H1 (cell line): ENCODE measurements around the gene TAGLN3. TPM values are rescaled to one million over a fixed set of nuclear protein-coding genes. Genes with fewer than 3 reads are reported as not detected.

Experiments
- CTCF ChIA-PET: fragments of 300-600 bp; sonication (Branson Sonifier 250); formaldehyde crosslinking; loops from one replicate; lab custom pipeline; 2021; ENCODE audit not compliant: partially characterized antibody; lab: Charles Lee
- POLR2A ChIA-PET: fragments of 300-600 bp; sonication (Branson Sonifier 250); formaldehyde crosslinking; loops from one replicate; lab custom pipeline; 2021; ENCODE audit warnings: inconsistent platforms; ENCODE audit not compliant: partially characterized antibody; lab: Charles Lee
- DNase-seq, 2 experiments: peaks; one replicate each; pipeline versions ENCODE4 v3.0.0 to v3.0.0-alpha.2; 2010 to 2022; ENCODE audit warnings: low spot score in 2 of 2, low read depth in 1 of 2, mixed read lengths in 1 of 2
- FAIRE-seq: peaks from 2 replicates; lab custom pipeline; 2011; peaks lifted over from hg19 to GRCh38; lab: Jason Lieb, UNC
- H2AFZ ChIP-seq: 2 replicates; pipeline ENCODE4 v1.8.1; 2012; ENCODE audit warnings: low read length, inconsistent platforms
- H2AK5ac ChIP-seq: 2 replicates; pipeline ENCODE4 v1.6.1; 2013; ENCODE audit warnings: low read depth, low read length
- H2BK120ac ChIP-seq: replicated peaks from 2 replicates; pipeline ENCODE3; 2013; ENCODE audit warnings: low read depth, low read length, inconsistent platforms
- H2BK12ac ChIP-seq: 2 replicates; pipeline ENCODE4 v1.6.1; 2013; ENCODE audit warnings: low read depth, low read length
- H2BK15ac ChIP-seq: 2 replicates; pipeline ENCODE4 v1.6.1; 2013; ENCODE audit warnings: low read length
- H2BK20ac ChIP-seq: 2 replicates; pipeline ENCODE4 v1.6.1; 2013; ENCODE audit warnings: low read length
- H2BK5ac ChIP-seq: 2 replicates; pipeline ENCODE4 v1.6.1; 2013; ENCODE audit warnings: low read depth, low read length
- H3K14ac ChIP-seq: 2 replicates; pipeline ENCODE4 v1.6.1; 2013; ENCODE audit warnings: inconsistent platforms; ENCODE audit not compliant: insufficient read length
- H3K18ac ChIP-seq: 2 replicates; pipeline ENCODE4 v1.6.1; 2013; ENCODE audit warnings: low read length; ENCODE audit errors: extremely low read depth
- H3K23ac ChIP-seq: 2 replicates; pipeline ENCODE4 v1.6.1; 2013; ENCODE audit warnings: inconsistent platforms; ENCODE audit not compliant: insufficient read length
- H3K23me2 ChIP-seq: 2 replicates; pipeline ENCODE4 v1.6.1; 2013; ENCODE audit warnings: low read depth, low read length
- H3K27ac ChIP-seq: 2 replicates; pipeline ENCODE4 v1.6.1; 2011; ENCODE audit warnings: low read depth, low read length, inconsistent platforms
- H3K27me3 ChIP-seq, 4 experiments: replicated peaks in 1 of 4; 1 replicate in 1 of 4; 2 replicates in 3 of 4; pipeline versions ENCODE4 v1.6.1 to v1.8.1; 2011 to 2013; ENCODE audit warnings: low read length in 3 of 4, mild to moderate bottlenecking in 3 of 4, inconsistent platforms in 2 of 4, mixed read lengths in 2 of 4, moderate library complexity in 1 of 4; ENCODE audit not compliant: control insufficient read depth in 3 of 4, insufficient read depth in 3 of 4; ENCODE audit errors: extremely low read depth in 1 of 4
- H3K36me3 ChIP-seq, 4 experiments: 2 replicates each; pipeline versions ENCODE4 v1.6.1 to v1.8.1; 2011 to 2013; ENCODE audit warnings: mild to moderate bottlenecking in 4 of 4, low read length in 3 of 4, moderate library complexity in 2 of 4, control low read depth in 1 of 4, inconsistent platforms in 1 of 4; ENCODE audit not compliant: insufficient read depth in 4 of 4, control insufficient read depth in 2 of 4
- H3K4ac ChIP-seq: replicated peaks from 2 replicates; pipeline ENCODE3; 2013; ENCODE audit warnings: low read length, low read depth, mixed read lengths, inconsistent platforms; ENCODE audit not compliant: insufficient read length
- H3K4me1 ChIP-seq, 4 experiments: replicated peaks in 1 of 4; 1 replicate in 1 of 4; 2 replicates in 3 of 4; pipeline versions ENCODE4 v1.6.1 to v1.8.1; 2011 to 2013; ENCODE audit warnings: low read length in 3 of 4, inconsistent platforms in 2 of 4, mixed read lengths in 1 of 4; ENCODE audit not compliant: insufficient read depth in 4 of 4, control insufficient read depth in 3 of 4
- H3K4me2 ChIP-seq, 2 experiments: 2 replicates each; pipeline versions ENCODE4 v1.6.1 to v1.8.1; 2011 to 2013; ENCODE audit warnings: low read depth in 2 of 2, low read length in 2 of 2, control low read depth in 1 of 2, inconsistent platforms in 1 of 2, mild to moderate bottlenecking in 1 of 2; ENCODE audit not compliant: insufficient read depth in 1 of 2
- H3K4me3 ChIP-seq, 4 experiments: fragments of 200-600, 300-600 bp in 1 of 4; sonication (generic), shearing (Covaris generic), sonication (Bioruptor Twin) in 1 of 4; 2 replicates each; pipeline versions ENCODE4 v1.5.1 to v1.8.1; 2011 to 2016; ENCODE audit warnings: low read length in 4 of 4, low read depth in 3 of 4, control low read depth in 2 of 4, inconsistent platforms in 2 of 4, mild to moderate bottlenecking in 2 of 4, mixed read lengths in 1 of 4, moderate library complexity in 1 of 4; ENCODE audit not compliant: insufficient read depth in 2 of 4; ENCODE audit errors: extremely low read depth in 1 of 4
- H3K56ac ChIP-seq: replicated peaks from 2 replicates; pipeline ENCODE3; 2013; ENCODE audit warnings: low read depth, mild to moderate bottlenecking, mixed read lengths, low read length, inconsistent platforms; ENCODE audit not compliant: insufficient read length
- H3K79me1 ChIP-seq: 2 replicates; pipeline ENCODE4 v1.6.1; 2013; ENCODE audit warnings: low read depth, low read length, control low read depth
- H3K79me2 ChIP-seq, 2 experiments: 2 replicates each; pipeline versions ENCODE4 v1.6.1 to v1.8.1; 2012 to 2013; ENCODE audit warnings: low read length in 2 of 2, mild to moderate bottlenecking in 2 of 2, inconsistent platforms in 1 of 2; ENCODE audit not compliant: insufficient read depth in 2 of 2, control insufficient read depth in 1 of 2
- H3K9ac ChIP-seq, 4 experiments: replicated peaks in 1 of 4; 1 replicate in 1 of 4; 2 replicates in 3 of 4; pipeline versions ENCODE4 v1.6.1 to v1.8.1; 2011 to 2013; ENCODE audit warnings: low read depth in 3 of 4, low read length in 3 of 4, control low read depth in 2 of 4, mild to moderate bottlenecking in 2 of 4, moderate library complexity in 2 of 4, inconsistent platforms in 1 of 4; ENCODE audit errors: extremely low read depth in 1 of 4
- H3K9me3 ChIP-seq, 2 experiments: 2 replicates each; pipeline versions ENCODE4 v1.6.1 to v1.8.1; 2012 to 2013; ENCODE audit warnings: mild to moderate bottlenecking in 2 of 2, moderate library complexity in 2 of 2, control low read depth in 1 of 2, inconsistent platforms in 1 of 2, low read depth in 1 of 2, low read length in 1 of 2, mixed read lengths in 1 of 2; ENCODE audit not compliant: insufficient read depth in 2 of 2
- H4K20me1 ChIP-seq, 2 experiments: replicated peaks in 1 of 2; 2 replicates each; pipeline versions ENCODE3 to v1.8.1; 2011 to 2013; ENCODE audit warnings: inconsistent platforms in 2 of 2, low read length in 2 of 2, mild to moderate bottlenecking in 1 of 2; ENCODE audit not compliant: insufficient read depth in 2 of 2, control insufficient read depth in 1 of 2
- H4K5ac ChIP-seq: 2 replicates; pipeline ENCODE4 v1.6.1; 2013; ENCODE audit warnings: low read length, low read depth, mixed read lengths, inconsistent platforms; ENCODE audit not compliant: insufficient read length
- H4K8ac ChIP-seq: 2 replicates; pipeline ENCODE4 v1.8.0; 2013; ENCODE audit warnings: mild to moderate bottlenecking, moderate library complexity, low read length, inconsistent platforms; ENCODE audit not compliant: insufficient read depth; ENCODE audit errors: extremely low read depth
- H4K91ac ChIP-seq: replicated peaks from 2 replicates; pipeline ENCODE3; 2013; ENCODE audit warnings: low read length, mixed read lengths, inconsistent platforms; ENCODE audit not compliant: insufficient read length
- BCL11A ChIP-seq, 2 experiments: IDR thresholded peaks; one replicate each; pipeline ENCODE4 v1.6.1; 2011; ENCODE audit warnings: low read depth in 2 of 2, low read length in 2 of 2, mild to moderate bottlenecking in 2 of 2
- JUND ChIP-seq: IDR thresholded peaks from 2 replicates; pipeline ENCODE4 v1.6.1; 2011; ENCODE audit warnings: mild to moderate bottlenecking, improper control_type of control experiment, low read length
- KDM4A ChIP-seq: IDR thresholded peaks from one replicate; pipeline ENCODE4 v1.7.1; 2012; ENCODE audit warnings: low read depth, mild to moderate bottlenecking, moderate library complexity, low read length, inconsistent platforms; ENCODE audit not compliant: severe bottlenecking
- RAD21 ChIP-seq, 2 experiments: IDR thresholded peaks in 1 of 2; conservative IDR thresholded peaks in 1 of 2; 2 replicates each; pipeline ENCODE4 v1.6.1; 2011; ENCODE audit warnings: low read depth in 2 of 2, low read length in 2 of 2, improper control_type of control experiment in 1 of 2, inconsistent platforms in 1 of 2, mild to moderate bottlenecking in 1 of 2, moderate library complexity in 1 of 2
- RFX5 ChIP-seq: IDR thresholded peaks from 2 replicates; pipeline ENCODE4 v1.6.1; 2011; ENCODE audit warnings: low read depth, low read length, improper control_type of control experiment, borderline replicate concordance
- RXRA ChIP-seq: IDR thresholded peaks from 2 replicates; pipeline ENCODE4 v1.6.1; 2011; ENCODE audit warnings: low read depth, mild to moderate bottlenecking, low read length, moderate library complexity; ENCODE audit not compliant: insufficient read depth
- WGBS, 2 experiments: shearing (Covaris generic) in 1 of 2; methylation state at CpG; one replicate each; pipeline versions ENCODE4 v1.1.6 to v1.1.7; 2013 to 2015; ENCODE audit warnings: low lambda C conversion rate in 2 of 2, mixed read lengths in 2 of 2, inconsistent platforms in 1 of 2, low coverage in 1 of 2, missing lambda C conversion rate in 1 of 2; ENCODE audit not compliant: insufficient replicate concordance in 2 of 2, insufficient coverage in 1 of 2, insufficient read length in 1 of 2; ENCODE audit errors: extremely low coverage in 1 of 2, missing lambda C conversion rate in 1 of 2; 5-methylcytosine and 5-hydroxymethylcytosine counted together
- polyA plus RNA-seq, 7 experiments: library from polyadenylated mRNA; depleted of rRNA in 3 of 7; stranded (reverse) in 5 of 7; unstranded in 2 of 7; fragments of >200 nt in 5 of 7; fragments of 200-250 nt in 2 of 7; gene quantifications; 1 replicate in 5 of 7; 2 replicates in 1 of 7; 4 replicates in 1 of 7; pipeline versions ENCODE4 v1.2.1 to v1.2.3, GENCODE V29; 2011 to 2013; ENCODE audit warnings: missing spikeins in 2 of 7, mixed read lengths in 2 of 7
- total RNA-seq: library from RNA; stranded (reverse); fragmentation: NEBNext Ultra II Directional; extraction: Animal tissue kit (Norgen Biotek cat#: 25700); gene quantifications from 2 replicates; pipeline ENCODE4 v1.2.1, GENCODE V29; 2021

The TAGLN3 gene
- total and polyA plus RNA-seq, 2 of the 8 experiments (the other 6 are each of a cell fraction or from before 2014, with no cell fraction given) = 6.3 to 7.5 TPM

GRCh38 chr3:112013784-112014143 is 15.0 kb downstream of the TAGLN3 start:
- H3K36me3 ChIP-seq = no peaks in the 10 kb centered on the region
- WGBS, 2 experiments = 77% methylated on average over 5 of the region's 5 CpGs; no CpG with 5 or more reads in 1 of the 2 experiments
- H4K91ac ChIP-seq = no peak overlapping the region
- no peaks in the 10 kb centered on the region for H3K27me3 ChIP-seq
- no peak overlapping the region for H4K8ac ChIP-seq
- no peak overlapping the region for H2AFZ ChIP-seq
- H2AK5ac ChIP-seq = no peak overlapping the region
- H4K20me1 ChIP-seq = no peaks in the 10 kb centered on the region
- no peaks in the 10 kb centered on the region for H3K79me2 ChIP-seq
- no peak overlapping the region for H3K9ac ChIP-seq
- no peak overlapping the region for H3K23ac ChIP-seq
- CTCF ChIA-PET = interaction anchor here (0.6 to 12.0 kb wide), 50 partner anchors 8 to 698 kb away, joined by 3 to 384 read pairs (median 5); partner anchors contain the start of genes ABHD10, TAGLN3 and TMPRSS7
- no peaks in the 10 kb centered on the region for H3K9me3 ChIP-seq
- H2BK15ac ChIP-seq = no peak overlapping the region
- POLR2A ChIA-PET = interaction anchor here (0.7 to 2.2 kb wide), 4 partner anchors 10 to 35 kb away, joined by 3 to 22 read pairs (median 6); partner anchors contain the start of genes ABHD10 and TAGLN3
- TF ChIP-seq BCL11A (IDR thresholded peaks at IDR 0.05; ENCODE audit: low read depth in 2 of 2, low read length in 2 of 2) (no peak), RAD21 (IDR thresholded peaks at IDR 0.05 in 1 of 2, conservative IDR thresholded peaks at IDR 0.05 in 1 of 2; ENCODE audit: low read depth in 2 of 2, low read length in 2 of 2) (no peak), RXRA (no peak), JUND (no peak), KDM4A (no peak), RFX5 (no peak)
- no peaks in the 10 kb centered on the region; the same call in 1 of the 2 replicates for H3K23me2 ChIP-seq
- no peak overlapping the region for H3K4me2 ChIP-seq
- no peak overlapping the region for H3K27ac ChIP-seq
- no peak overlapping the region for H3K14ac ChIP-seq
- no peak overlapping the region for H2BK5ac ChIP-seq
- no peak overlapping the region for H3K56ac ChIP-seq
- no peak overlapping the region for H3K4me3 ChIP-seq
- no peak overlapping the region for H2BK120ac ChIP-seq
- FAIRE-seq (no peak), DNase-seq (no peak)
- no peak overlapping the region for H2BK12ac ChIP-seq
- H2BK20ac ChIP-seq = no peak overlapping the region
- H3K4me1 ChIP-seq = no peaks in the 10 kb centered on the region
- H3K4ac ChIP-seq = no peak overlapping the region
- H3K79me1 ChIP-seq = no peaks in the 10 kb centered on the region
- H4K5ac ChIP-seq = no peak overlapping the region
- H3K18ac ChIP-seq = no peak overlapping the region
